HG03520 (cell line): ENCODE results near the gene UPK3BL2.
"Not testable (repeated sequence)": the region's sequence is repeated elsewhere in the genome, so short reads cannot be mapped to it uniquely, and the experiment has no call there.

ENCODE experiments used
- ATAC-seq: cut with Tn5 transposase; IDR thresholded peaks from one replicate; pipeline ENCODE4 v1.9.1; 2021; ENCODE audit warnings: mild to moderate bottlenecking, moderate library complexity; ENCODE audit not compliant: unreplicated experiment

UPK3BL2 gene

GRCh38 chr7:102532127-102532526 lies 11.4 kb downstream of the UPK3BL2 start:
- not testable (repeated sequence) for ATAC-seq

GRCh38 chr7:102531583-102531982 lies 11.9 kb downstream of the UPK3BL2 start:
- ATAC-seq, result not testable (repeated sequence)

GRCh38 chr7:102527822-102528793 lies 15.4 kb downstream of the UPK3BL2 start:
- ATAC-seq, result not testable (repeated sequence)

- ATAC-seq, result not testable (repeated sequence)
These were observed 16.3 kb downstream of the UPK3BL2 start for GRCh38 chr7:102527182-102527581.

- not testable (repeated sequence) for ATAC-seq
These were observed 18.7 kb downstream of the UPK3BL2 start for GRCh38 chr7:102524803-102525202.

- ATAC-seq, result not testable (repeated sequence)
These were observed 22.7 kb downstream of the UPK3BL2 start for GRCh38 chr7:102520797-102521196.

GRCh38 chr7:102517550-102518147 lies 25.8 kb downstream of the UPK3BL2 start, which contains the start of gene RASA4B:
RASA4B (minus strand) TSS chr7:102517777; CDS start chr7:102517710, 67 bp downstream.
- ATAC-seq, result peak; percentile 72

GRCh38 chr7:102516951-102517350 lies 26.5 kb downstream of the UPK3BL2 start:
- ATAC-seq, result not testable (repeated sequence)

- ATAC-seq, result not testable (repeated sequence)
These were observed 27.6 kb downstream of the UPK3BL2 start for GRCh38 chr7:102515889-102516288.

GRCh38 chr7:102514881-102515721 lies 28.4 kb downstream of the UPK3BL2 start:
- peak; percentile 66 for ATAC-seq

- ATAC-seq, result not testable (repeated sequence)
These were observed 30.8 kb downstream of the UPK3BL2 start for GRCh38 chr7:102512642-102513221.

- peak; percentile 35 for ATAC-seq
These were observed 31.5 kb downstream of the UPK3BL2 start for GRCh38 chr7:102511860-102512522.

- not testable (repeated sequence) for ATAC-seq
These were observed 32.9 kb downstream of the UPK3BL2 start for GRCh38 chr7:102510575-102510974.

- not testable (repeated sequence) for ATAC-seq
These were observed 35.9 kb downstream of the UPK3BL2 start for GRCh38 chr7:102507410-102508088.

GRCh38 chr7:102505298-102506185 lies 38.0 kb downstream of the UPK3BL2 start:
- not testable (repeated sequence) for ATAC-seq

GRCh38 chr7:102503141-102503540 lies 40.4 kb downstream of the UPK3BL2 start:
- not testable (repeated sequence) for ATAC-seq

GRCh38 chr7:102498321-102498720 lies 45.2 kb downstream of the UPK3BL2 start:
- ATAC-seq, result not testable (repeated sequence)

- not testable (repeated sequence) for ATAC-seq
These were observed 46.2 kb downstream of the UPK3BL2 start for GRCh38 chr7:102497308-102497707.
